OCI-LY3 (cell line): ENCODE measurements around the gene PDE7B.

Experiments used
- H2AFZ ChIP-seq: fragments of 200-600, 300-600 bp; shearing (Covaris generic); 2 replicates; pipeline ENCODE4 v1.6.0; 2014; ENCODE audit warnings: antibody characterized with exemption, low read depth, low read length
- H3K27ac ChIP-seq: fragments of 200-600, 300-600 bp; sonication (generic); 2 replicates; pipeline ENCODE4 v1.5.1; 2014; ENCODE audit warnings: mild to moderate bottlenecking, low read length, moderate library complexity, mixed read lengths
- H3K27me3 ChIP-seq: fragments of 200-600, 300-600 bp; sonication (generic); 2 replicates; pipeline ENCODE4 v1.6.1; 2014; ENCODE audit warnings: low read depth, low read length, mixed read lengths
- H3K36me3 ChIP-seq: fragments of 200-600, 300-600 bp; sonication (generic); replicated peaks from 2 replicates; pipeline ENCODE3; 2014; ENCODE audit warnings: low read depth, low read length, mixed read lengths
- H3K4me1 ChIP-seq: fragments of 300-600, 200-600 bp; sonication (generic); 2 replicates; pipeline ENCODE4 v1.6.1; 2014; ENCODE audit warnings: low read length, mixed read lengths
- H3K4me2 ChIP-seq: fragments of 200-600, 300-600 bp; sonication (generic); 2 replicates; pipeline ENCODE4 v1.6.1; 2014; ENCODE audit warnings: low read length, mixed read lengths
- H3K4me3 ChIP-seq: fragments of 300-600, 200-600 bp; sonication (generic); 2 replicates; pipeline ENCODE4 v1.5.1; 2014; ENCODE audit warnings: antibody characterized with exemption, mild to moderate bottlenecking, low read length, moderate library complexity
- H3K79me2 ChIP-seq: fragments of 300-600, 200-600 bp; shearing (Covaris generic); 2 replicates; pipeline ENCODE4 v1.6.1; 2014; ENCODE audit warnings: mild to moderate bottlenecking, low read length, mixed read lengths
- H3K9ac ChIP-seq: fragments of 300-600, 200-600 bp; shearing (Covaris generic); 2 replicates; pipeline ENCODE4 v1.6.0; 2014; ENCODE audit warnings: mild to moderate bottlenecking, low read length, moderate library complexity
- H3K9me3 ChIP-seq: fragments of 200-600, 300-600 bp; shearing (Covaris generic); 2 replicates; pipeline ENCODE4 v1.6.1; 2014; ENCODE audit warnings: low read length, mixed read lengths; ENCODE audit not compliant: insufficient read depth
- H4K20me1 ChIP-seq: fragments of 200-600, 300-600 bp; sonication (generic); 2 replicates; pipeline ENCODE4 v1.6.1; 2016; ENCODE audit warnings: low read length, mixed read lengths; ENCODE audit not compliant: insufficient read depth
- EZH2phosphoT487 ChIP-seq: fragments of 200-600 bp; shearing (Covaris generic); IDR thresholded peaks from 2 replicates; pipeline ENCODE4 v1.6.1; 2018; ENCODE audit warnings: antibody characterized with exemption, mixed run types, low read depth
- TF ChIP-seq, protein P1 (sequence below): fragments of 200-600, 300-600 bp; sonication (generic); IDR thresholded peaks from 2 replicates; pipeline ENCODE4 v1.5.1; 2014; ENCODE audit warnings: antibody characterized with exemption, low read length, low read depth

The PDE7B gene

GRCh38 chr6:136092897-136093296 is 241.4 kb downstream of the PDE7B start:
- H3K9me3 ChIP-seq, result no peaks in the 10 kb centered on the region
- H3K79me2 ChIP-seq, result no peaks in the 10 kb centered on the region
- no peak overlapping the region for H3K9ac ChIP-seq
- no peaks in the 10 kb centered on the region for H4K20me1 ChIP-seq
- TF ChIP-seq, protein P1, sequence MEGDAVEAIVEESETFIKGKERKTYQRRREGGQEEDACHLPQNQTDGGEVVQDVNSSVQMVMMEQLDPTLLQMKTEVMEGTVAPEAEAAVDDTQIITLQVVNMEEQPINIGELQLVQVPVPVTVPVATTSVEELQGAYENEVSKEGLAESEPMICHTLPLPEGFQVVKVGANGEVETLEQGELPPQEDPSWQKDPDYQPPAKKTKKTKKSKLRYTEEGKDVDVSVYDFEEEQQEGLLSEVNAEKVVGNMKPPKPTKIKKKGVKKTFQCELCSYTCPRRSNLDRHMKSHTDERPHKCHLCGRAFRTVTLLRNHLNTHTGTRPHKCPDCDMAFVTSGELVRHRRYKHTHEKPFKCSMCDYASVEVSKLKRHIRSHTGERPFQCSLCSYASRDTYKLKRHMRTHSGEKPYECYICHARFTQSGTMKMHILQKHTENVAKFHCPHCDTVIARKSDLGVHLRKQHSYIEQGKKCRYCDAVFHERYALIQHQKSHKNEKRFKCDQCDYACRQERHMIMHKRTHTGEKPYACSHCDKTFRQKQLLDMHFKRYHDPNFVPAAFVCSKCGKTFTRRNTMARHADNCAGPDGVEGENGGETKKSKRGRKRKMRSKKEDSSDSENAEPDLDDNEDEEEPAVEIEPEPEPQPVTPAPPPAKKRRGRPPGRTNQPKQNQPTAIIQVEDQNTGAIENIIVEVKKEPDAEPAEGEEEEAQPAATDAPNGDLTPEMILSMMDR, result no peak
- TF ChIP-seq EZH2phosphoT487, result no peak
- no peak overlapping the region for H2AFZ ChIP-seq
- H3K4me3 ChIP-seq, result no peak overlapping the region
- no peak overlapping the region for H3K27ac ChIP-seq
- H3K27me3 ChIP-seq, result no peaks in the 10 kb centered on the region
- no peaks in the 10 kb centered on the region for H3K4me1 ChIP-seq
- H3K4me2 ChIP-seq, result no peak overlapping the region
- no peaks in the 10 kb centered on the region for H3K36me3 ChIP-seq

DNA sequence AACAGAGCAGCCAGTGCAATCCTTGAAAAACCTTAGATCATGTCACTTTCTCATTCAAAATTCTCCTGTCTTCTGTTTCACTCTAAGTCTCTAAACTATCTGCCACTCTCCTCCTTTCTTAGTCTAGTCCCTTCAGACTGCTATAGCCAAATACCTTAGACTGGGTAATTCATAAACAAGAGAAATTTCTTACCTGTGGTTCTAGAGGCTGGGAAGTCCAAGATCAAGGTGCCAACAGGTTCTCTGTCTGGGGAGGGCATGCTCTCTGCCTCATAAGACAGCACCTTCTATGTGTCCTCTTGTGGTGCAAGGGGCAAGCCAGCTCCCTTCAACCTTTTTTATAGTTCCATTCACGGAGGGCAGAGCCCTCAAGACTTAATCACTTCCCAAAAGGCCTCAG is 242.3 kb downstream of the PDE7B start:
- Histone ChIP-seq H3K36me3 (no peaks in the 10 kb centered on the region), H3K27me3 (no peaks in the 10 kb centered on the region), H3K4me3 (no peak overlapping the region), H3K4me1 (no peaks in the 10 kb centered on the region), H3K9me3 (no peaks in the 10 kb centered on the region), H3K79me2 (no peaks in the 10 kb centered on the region), H3K9ac (no peak overlapping the region), H2AFZ (no peak overlapping the region), H3K4me2 (no peak overlapping the region), H3K27ac (no peak overlapping the region), H4K20me1 (no peaks in the 10 kb centered on the region)
- TF ChIP-seq, protein P1, result no peak
- no peak for TF ChIP-seq EZH2phosphoT487

DNA sequence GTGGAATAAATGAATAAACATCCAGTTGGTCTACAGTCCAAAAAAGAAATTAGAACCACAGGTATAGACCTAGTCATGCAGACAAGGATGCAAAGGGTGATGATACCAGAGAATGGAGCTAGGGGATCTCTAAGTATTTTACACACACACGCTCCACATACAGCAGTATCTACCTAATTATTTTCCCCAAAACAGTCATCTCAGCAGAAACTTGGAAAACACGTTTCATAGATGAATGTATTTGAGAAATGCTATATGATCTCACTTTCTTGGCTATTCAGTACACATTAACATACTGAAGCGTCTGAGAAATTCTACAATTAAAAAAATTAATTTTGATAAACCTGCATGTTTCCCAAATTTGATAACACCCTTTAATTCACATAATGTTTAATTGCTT is 243.3 kb downstream of the PDE7B start:
- no peaks in the 10 kb centered on the region for H3K9me3 ChIP-seq
- no peak overlapping the region for H3K27ac ChIP-seq
- no peak overlapping the region for H3K9ac ChIP-seq
- H3K79me2 ChIP-seq, result no peaks in the 10 kb centered on the region
- H3K4me1 ChIP-seq, result no peaks in the 10 kb centered on the region
- no peak overlapping the region for H2AFZ ChIP-seq
- H3K4me2 ChIP-seq, result no peak overlapping the region
- H3K4me3 ChIP-seq, result no peak overlapping the region
- H4K20me1 ChIP-seq, result no peaks in the 10 kb centered on the region
- H3K27me3 ChIP-seq, result no peaks in the 10 kb centered on the region
- TF ChIP-seq, protein P1, result no peak
- TF ChIP-seq EZH2phosphoT487, result no peak
- H3K36me3 ChIP-seq, result no peaks in the 10 kb centered on the region

GRCh38 chr6:136095986-136096385 is 244.5 kb downstream of the PDE7B start:
- H3K9me3 ChIP-seq, result no peaks in the 10 kb centered on the region
- TF ChIP-seq EZH2phosphoT487, result no peak
- TF ChIP-seq, protein P1, result no peak
- H3K27ac ChIP-seq, result no peak overlapping the region
- no peak overlapping the region for H3K9ac ChIP-seq
- no peaks in the 10 kb centered on the region for H3K79me2 ChIP-seq
- H2AFZ ChIP-seq, result no peak overlapping the region
- no peaks in the 10 kb centered on the region for H3K4me1 ChIP-seq
- no peaks in the 10 kb centered on the region for H3K27me3 ChIP-seq
- no peaks in the 10 kb centered on the region for H4K20me1 ChIP-seq
- H3K4me3 ChIP-seq, result no peak overlapping the region
- H3K36me3 ChIP-seq, result no peaks in the 10 kb centered on the region
- H3K4me2 ChIP-seq, result no peak overlapping the region
